Upper lobe of left lung (tissue), 4 donors: Measurements from ENCODE around the gene SORBS1.

ENCODE experiments used
- POLR2A ChIP-seq, 4 donors: fragments of 450-650 bp; IDR thresholded peaks; one replicate each; pipeline ENCODE4 v1.5.1; 2016 to 2017; ENCODE audit warnings: antibody characterized with exemption in 4 of 4, mild to moderate bottlenecking in 2 of 4
- POLR2AphosphoS5 ChIP-seq, 2 donors: sonication (generic); formaldehyde crosslinking; IDR thresholded peaks; one replicate each; pipeline ENCODE4 v1.5.1; 2017; ENCODE audit warnings: antibody characterized with exemption in 2 of 2
- TF ChIP-seq, protein P1 (sequence below), 6 experiments: fragments of 450-650 bp in 4 of 6; fragments of 200-600 bp in 2 of 6; sonication (generic) in 2 of 6; IDR thresholded peaks; one replicate each; pipeline ENCODE4 v1.5.1; 2016 to 2019; ENCODE audit warnings: antibody characterized with exemption in 6 of 6

- TF ChIP-seq, protein P1, sequence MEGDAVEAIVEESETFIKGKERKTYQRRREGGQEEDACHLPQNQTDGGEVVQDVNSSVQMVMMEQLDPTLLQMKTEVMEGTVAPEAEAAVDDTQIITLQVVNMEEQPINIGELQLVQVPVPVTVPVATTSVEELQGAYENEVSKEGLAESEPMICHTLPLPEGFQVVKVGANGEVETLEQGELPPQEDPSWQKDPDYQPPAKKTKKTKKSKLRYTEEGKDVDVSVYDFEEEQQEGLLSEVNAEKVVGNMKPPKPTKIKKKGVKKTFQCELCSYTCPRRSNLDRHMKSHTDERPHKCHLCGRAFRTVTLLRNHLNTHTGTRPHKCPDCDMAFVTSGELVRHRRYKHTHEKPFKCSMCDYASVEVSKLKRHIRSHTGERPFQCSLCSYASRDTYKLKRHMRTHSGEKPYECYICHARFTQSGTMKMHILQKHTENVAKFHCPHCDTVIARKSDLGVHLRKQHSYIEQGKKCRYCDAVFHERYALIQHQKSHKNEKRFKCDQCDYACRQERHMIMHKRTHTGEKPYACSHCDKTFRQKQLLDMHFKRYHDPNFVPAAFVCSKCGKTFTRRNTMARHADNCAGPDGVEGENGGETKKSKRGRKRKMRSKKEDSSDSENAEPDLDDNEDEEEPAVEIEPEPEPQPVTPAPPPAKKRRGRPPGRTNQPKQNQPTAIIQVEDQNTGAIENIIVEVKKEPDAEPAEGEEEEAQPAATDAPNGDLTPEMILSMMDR (IDR thresholded peaks at IDR 0.05): no peak
- TF ChIP-seq POLR2A (IDR thresholded peaks at IDR 0.05): no peak
- TF ChIP-seq POLR2AphosphoS5 (IDR thresholded peaks at IDR 0.05): no peak
Measured at GRCh38 chr10:95416973-95417372, 144.2 kb downstream of the SORBS1 start.
